ENCODE results near the gene ATP11A.

DNA sequence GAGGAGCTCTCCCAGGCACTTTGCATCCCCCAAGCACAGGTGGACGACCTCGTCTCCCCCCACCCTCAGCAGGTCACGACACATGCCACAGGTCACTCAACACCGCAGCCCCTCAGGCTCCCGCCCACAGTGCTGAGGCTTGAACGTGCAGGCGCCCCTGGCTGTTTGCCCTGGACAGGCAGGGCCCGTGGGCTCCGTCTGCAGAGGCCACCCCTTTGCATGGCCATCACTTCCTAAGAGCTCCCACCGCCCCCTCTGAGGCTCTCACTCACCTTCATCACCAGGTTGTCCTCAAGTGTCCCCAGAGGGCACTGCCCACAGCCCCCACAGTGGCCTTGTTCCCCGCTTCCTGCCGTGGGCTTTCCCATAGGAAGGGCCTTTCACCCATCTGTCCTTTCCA, 147.1 kb downstream of the ATP11A start:
- no peak for TF ChIP-seq SUZ12 (IDR thresholded peaks at IDR 0.05; ENCODE audit: extremely low read depth, insufficient read depth, insufficient read length)
- TF ChIP-seq YY1 (IDR thresholded peaks at IDR 0.05; ENCODE audit: insufficient read depth, insufficient read length) = no peak
- no peak for TF ChIP-seq ZNF274 (IDR thresholded peaks at IDR 0.05; ENCODE audit: low read depth, low read length)

All from NT2/D1 (cell line).